ENCODE data around the gene RPH3AL. TPM values are rescaled to one million over a fixed set of nuclear protein-coding genes. Genes with fewer than 3 reads are reported as not detected.

RPH3AL gene
- total and polyA plus RNA-seq, 2 donors from 2014 or later = 18.1 to 55.9 TPM

GRCh38 chr17:296906-297690 is 55.5 kb downstream of the RPH3AL start:
- intact Hi-C loops (cut with DNase I) = no loop called here
- Histone ChIP-seq H3K27ac (ENCODE audit: low read depth in 2 of 2, low read length in 2 of 2) (no peak overlapping the region), H3K27me3 (ENCODE audit: control insufficient read depth, insufficient read depth, low read length) (no peaks in the 10 kb centered on the region), H3K4me3 (ENCODE audit: low read length in 3 of 3) (no peak overlapping the region), H3K9ac (ENCODE audit: low read length in 3 of 3) (no peak overlapping the region), H3K36me3 (ENCODE audit: control insufficient read depth in 2 of 3, insufficient read depth in 3 of 3, low read length in 3 of 3) (peaks cover 0 to 2% (median 0%) of the 10 kb centered on the region in 3 donors), H3K4me1 (ENCODE audit: control insufficient read depth in 2 of 3, insufficient read depth in 2 of 3, low read depth in 1 of 3, low read length in 3 of 3) (no peaks in the 10 kb centered on the region), H3K9me3 (ENCODE audit: control insufficient read depth in 2 of 3, insufficient read depth in 1 of 3, low read length in 3 of 3) (no peaks in the 10 kb centered on the region)
- DNase-seq (peak in 1 of 5 donors; percentile 65), FAIRE-seq (no peak)
- no peak for TF ChIP-seq CTCF (IDR thresholded peaks at IDR 0.05; ENCODE audit: borderline replicate concordance, extremely low read depth, insufficient read depth)

GRCh38 chr17:296379-296778 is 56.2 kb downstream of the RPH3AL start:
- Histone ChIP-seq H3K36me3 (ENCODE audit: control insufficient read depth in 2 of 3, insufficient read depth in 3 of 3, low read length in 3 of 3) (peaks cover 0 to 2% (median 0%) of the 10 kb centered on the region in 3 donors), H3K27me3 (ENCODE audit: control insufficient read depth, insufficient read depth, low read length) (no peaks in the 10 kb centered on the region), H3K4me1 (ENCODE audit: control insufficient read depth in 2 of 3, insufficient read depth in 2 of 3, low read depth in 1 of 3, low read length in 3 of 3) (no peaks in the 10 kb centered on the region), H3K4me3 (ENCODE audit: low read length in 3 of 3) (no peak overlapping the region), H3K27ac (ENCODE audit: low read depth in 2 of 2, low read length in 2 of 2) (no peak overlapping the region), H3K9me3 (ENCODE audit: control insufficient read depth in 2 of 3, insufficient read depth in 1 of 3, low read length in 3 of 3) (no peaks in the 10 kb centered on the region), H3K9ac (ENCODE audit: low read length in 3 of 3) (no peak overlapping the region)
- intact Hi-C loops (cut with DNase I) = no loop called here
- TF ChIP-seq CTCF (IDR thresholded peaks at IDR 0.05; ENCODE audit: borderline replicate concordance, extremely low read depth, insufficient read depth) = no peak
- no peak for FAIRE-seq
- no peak for DNase-seq

GRCh38 chr17:292531-293382 is 59.9 kb downstream of the RPH3AL start:
- no peak overlapping the region for H3K4me3 ChIP-seq (ENCODE audit: low read length in 3 of 3)
- H3K27me3 ChIP-seq (ENCODE audit: control insufficient read depth, insufficient read depth, low read length) = no peaks in the 10 kb centered on the region
- H3K9ac ChIP-seq (ENCODE audit: low read length in 3 of 3) = no peak overlapping the region
- no peak for TF ChIP-seq CTCF (IDR thresholded peaks at IDR 0.05; ENCODE audit: borderline replicate concordance, extremely low read depth, insufficient read depth)
- H3K36me3 ChIP-seq (ENCODE audit: control insufficient read depth in 2 of 3, insufficient read depth in 3 of 3, low read length in 3 of 3) = peaks cover 0 to 2% (median 0%) of the 10 kb centered on the region in 3 donors
- H3K4me1 ChIP-seq (ENCODE audit: control insufficient read depth in 2 of 3, insufficient read depth in 2 of 3, low read depth in 1 of 3, low read length in 3 of 3) = no peaks in the 10 kb centered on the region
- H3K27ac ChIP-seq (ENCODE audit: low read depth in 2 of 2, low read length in 2 of 2) = no peak overlapping the region
- intact Hi-C loops (cut with DNase I) = no loop called here
- H3K9me3 ChIP-seq (ENCODE audit: control insufficient read depth in 2 of 3, insufficient read depth in 1 of 3, low read length in 3 of 3) = no peaks in the 10 kb centered on the region
- FAIRE-seq = no peak
- peak in 1 of 5 donors; percentile 51 for DNase-seq
